HL-60/S4 treated with phorbol 12-myristate 13-acetate at 8.2 ng/mL for 4 days and 3 days (cell line): ENCODE measurements around the gene TNFRSF6B.

Source experiments
- in situ Hi-C: fragments of 300-500 bp; cut with MboI; formaldehyde crosslinking; loops from 2 replicates; pipeline ENCODE4 v1.15.0; 2022; ENCODE audit warnings: low sequenced_read_pairs

The TNFRSF6B gene

GRCh38 chr20:63746751-63747315 is 50.4 kb downstream of the TNFRSF6B start:
- in situ Hi-C loops: no loop called here

DNA sequence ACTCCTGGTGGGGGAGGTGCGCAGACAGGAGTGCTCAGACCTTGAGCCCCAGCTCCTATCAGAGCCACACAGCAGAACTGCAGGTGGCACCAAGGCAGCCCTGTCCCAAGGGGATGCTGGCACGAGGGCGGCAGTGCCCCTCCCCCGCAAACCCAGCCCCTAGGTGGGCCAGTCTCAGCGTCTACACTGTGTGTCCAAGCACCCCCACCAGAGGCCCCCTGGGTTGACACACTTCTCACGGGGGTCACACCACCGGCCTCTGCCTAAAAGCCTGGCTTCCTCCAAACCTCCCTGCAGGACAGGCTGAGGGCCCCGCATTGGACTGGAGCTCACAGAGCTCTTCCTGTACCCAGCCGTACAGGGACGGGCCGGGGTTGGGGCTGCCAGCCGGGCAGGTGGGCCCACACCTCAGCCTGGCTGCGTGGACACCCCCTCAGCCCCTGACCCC is 51.2 kb downstream of the TNFRSF6B start:
- in situ Hi-C loops: no loop called here
